Smooth muscle cell of the umbilical artery (primary cell): Measurements from ENCODE around the gene YOD1. TPM values are rescaled to one million over a fixed set of nuclear protein-coding genes. Genes with fewer than 3 reads are reported as not detected.

ENCODE experiments used
- total RNA-seq: library from RNA; depleted of rRNA; stranded (reverse); fragments of >200 nt; gene quantifications from 2 replicates; pipeline ENCODE4 v1.2.3, GENCODE V29; 2014

Gene YOD1
- 8.6 and 11.8 TPM in 2 replicates for total RNA-seq

DNA sequence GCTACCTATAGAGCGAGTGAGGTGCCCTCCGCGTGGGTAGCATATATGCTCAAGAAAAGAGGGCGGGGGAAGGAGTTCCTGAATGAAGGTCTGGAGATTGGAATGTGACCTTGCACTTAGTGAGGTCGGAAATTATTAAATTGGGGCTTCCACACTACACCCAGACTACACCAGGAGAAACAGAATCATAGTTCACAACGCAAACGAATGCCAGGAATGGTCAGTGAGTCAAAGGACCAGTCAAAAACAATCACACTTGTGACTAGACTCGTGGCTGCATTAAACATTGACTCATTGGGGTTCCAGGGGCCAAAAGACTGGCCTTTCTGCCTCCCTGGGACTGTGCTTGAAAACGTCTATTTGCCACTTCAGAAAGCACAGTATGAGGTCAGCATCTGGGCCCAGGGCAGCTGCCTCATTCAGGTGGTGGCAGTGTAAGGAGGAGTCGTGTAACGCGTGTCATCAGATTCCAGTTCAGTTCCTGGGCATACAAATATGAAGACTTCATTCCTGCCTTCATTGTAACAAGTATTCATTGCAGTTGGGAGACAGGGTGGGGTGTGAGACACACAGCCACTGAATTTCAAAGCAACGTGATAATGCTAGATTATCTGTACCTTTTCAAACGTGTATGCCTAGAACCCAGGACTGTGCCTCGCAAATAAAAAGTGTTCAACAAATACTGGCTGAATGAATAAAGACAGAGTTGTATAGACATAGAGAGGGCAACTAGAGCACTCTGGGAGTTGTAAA, at the start of gene YOD1:
TSS of gene YOD1 (minus strand) at position 18 of the 753 bp plus-strand sequence. CDS start 178 bp downstream, outside the sequence.

DNA sequence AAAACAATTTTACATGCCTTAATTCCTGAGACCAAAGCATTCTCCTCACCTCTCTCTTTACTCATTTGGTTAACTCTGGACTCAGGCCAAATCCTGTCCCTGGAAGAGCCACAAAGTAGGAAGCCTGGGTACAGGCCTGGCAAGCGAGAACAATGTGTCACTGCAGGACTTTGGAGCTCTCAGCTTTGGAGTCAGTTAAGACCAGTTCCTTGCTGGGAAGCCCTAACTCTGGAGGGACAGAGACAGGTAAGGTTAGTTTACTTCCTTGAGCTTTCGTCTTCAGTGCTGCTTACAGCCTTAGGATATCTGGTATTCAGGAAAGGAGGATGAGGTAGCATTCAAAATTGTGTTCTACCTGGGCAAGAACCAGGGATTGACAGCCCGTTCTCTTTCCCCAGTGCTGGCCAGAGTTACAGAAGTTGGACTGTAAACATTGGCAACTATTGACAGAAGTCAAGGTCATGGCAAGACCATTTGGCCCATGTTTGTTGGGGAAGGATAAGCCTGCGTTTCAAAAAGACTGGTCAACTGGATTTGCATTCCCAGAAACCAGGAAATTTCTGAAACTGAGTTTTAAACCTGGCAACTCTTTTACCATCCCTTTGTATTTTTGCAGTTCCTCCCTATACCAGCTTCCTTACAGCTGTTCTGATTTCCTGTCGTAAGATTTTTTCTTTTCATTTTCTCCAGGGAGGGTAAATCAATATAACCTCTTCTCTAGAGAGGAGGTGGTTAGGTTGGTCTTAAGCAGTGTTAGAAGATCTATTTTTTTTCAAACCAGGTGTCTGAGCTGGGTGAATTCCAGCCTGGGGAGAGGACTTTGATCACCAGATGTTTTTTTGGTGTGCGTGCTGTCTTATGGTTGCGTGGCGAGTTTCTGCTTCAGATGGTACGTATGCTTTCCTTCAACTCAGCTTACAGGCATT, 38.0 kb upstream of the YOD1 start, which contains the start of gene C4BPB:
TSS of gene C4BPB (plus strand) at position 160 of the 926 bp plus-strand sequence. CDS start at position 832, 672 bp downstream.

GRCh38 chr1:207052911-207053769, 2.1 kb upstream of the YOD1 start, which contains the start of gene PFKFB2:
TSS of gene PFKFB2 (plus strand) at chr1:207053275. CDS start at chr1:207054718, 1,443 bp downstream.

GRCh38 chr1:207032528-207033017, 18.4 kb downstream of the YOD1 start, which contains the start of gene C1orf116:
TSS of gene C1orf116 (minus strand) at chr1:207032756. CDS start at chr1:207027598, 5,158 bp downstream.

Other genes with a start within 250 kb of the YOD1 start
- gene IL20, start 185.6 kb downstream of the YOD1 start, total RNA-seq: not detected in 2 replicates
- not detected in 2 replicates for gene IL24, start 153.8 kb downstream of the YOD1 start, total RNA-seq
- gene FCMR, start 129.3 kb downstream of the YOD1 start, total RNA-seq: not detected in 2 replicates
- gene PIGR, start 104.7 kb downstream of the YOD1 start, total RNA-seq: not detected in 2 replicates
- gene FCAMR, start 80.7 kb downstream of the YOD1 start, total RNA-seq: not detected in 2 replicates
- 0.05 TPM in 1 of 2 replicates, not detected in the other for gene C1orf116, start 18.5 kb downstream of the YOD1 start, total RNA-seq
- gene PFKFB2, start 2.1 kb upstream of the YOD1 start, total RNA-seq: 6.7 and 9.8 TPM in 2 replicates
- not detected in 2 replicates for gene C4BPB, start 37.7 kb upstream of the YOD1 start, total RNA-seq
- gene C4BPA, start 53.0 kb upstream of the YOD1 start, total RNA-seq: not detected in 2 replicates